A172 (cell line): ENCODE results near the gene SNRK. TPM values are rescaled to one million over a fixed set of nuclear protein-coding genes. Genes with fewer than 3 reads are reported as not detected.
"Not testable (repeated sequence)": the region's sequence is repeated elsewhere in the genome, so short reads cannot be mapped to it uniquely, and the experiment has no call there.

Experiments used
- DNase-seq: peaks from one replicate; pipeline ENCODE4 v3.0.0-alpha.2; 2015; ENCODE audit warnings: low spot score
- total RNA-seq: library from RNA; depleted of rRNA; stranded (reverse); fragments of >200 nt; shearing (Covaris generic); gene quantifications from 2 replicates; pipeline ENCODE4 v1.2.3, GENCODE V29; 2014

SNRK gene
- total RNA-seq, 1 experiment from 2014 or later = 11.6 TPM

DNA sequence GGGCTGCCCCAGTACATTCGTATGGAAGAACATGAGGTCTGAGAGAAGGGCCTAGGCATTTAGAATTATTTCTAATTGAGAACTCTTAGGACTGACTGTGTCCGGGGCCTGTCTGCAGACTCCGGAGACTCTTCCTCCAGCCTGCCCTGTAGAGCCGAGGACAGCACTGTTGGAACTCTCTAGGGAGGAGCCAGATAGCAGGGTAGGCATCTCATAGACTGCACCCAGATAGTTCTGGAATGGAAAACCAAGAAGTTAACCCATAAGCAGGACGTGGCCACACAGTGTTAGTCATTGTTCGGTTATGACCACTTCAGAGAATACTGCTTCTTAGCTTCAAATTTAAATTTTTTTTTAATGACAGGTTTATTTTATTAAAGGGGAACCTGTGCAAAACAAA is 59.5 kb downstream of the SNRK start:
- DNase-seq = peak; percentile 13

DNA sequence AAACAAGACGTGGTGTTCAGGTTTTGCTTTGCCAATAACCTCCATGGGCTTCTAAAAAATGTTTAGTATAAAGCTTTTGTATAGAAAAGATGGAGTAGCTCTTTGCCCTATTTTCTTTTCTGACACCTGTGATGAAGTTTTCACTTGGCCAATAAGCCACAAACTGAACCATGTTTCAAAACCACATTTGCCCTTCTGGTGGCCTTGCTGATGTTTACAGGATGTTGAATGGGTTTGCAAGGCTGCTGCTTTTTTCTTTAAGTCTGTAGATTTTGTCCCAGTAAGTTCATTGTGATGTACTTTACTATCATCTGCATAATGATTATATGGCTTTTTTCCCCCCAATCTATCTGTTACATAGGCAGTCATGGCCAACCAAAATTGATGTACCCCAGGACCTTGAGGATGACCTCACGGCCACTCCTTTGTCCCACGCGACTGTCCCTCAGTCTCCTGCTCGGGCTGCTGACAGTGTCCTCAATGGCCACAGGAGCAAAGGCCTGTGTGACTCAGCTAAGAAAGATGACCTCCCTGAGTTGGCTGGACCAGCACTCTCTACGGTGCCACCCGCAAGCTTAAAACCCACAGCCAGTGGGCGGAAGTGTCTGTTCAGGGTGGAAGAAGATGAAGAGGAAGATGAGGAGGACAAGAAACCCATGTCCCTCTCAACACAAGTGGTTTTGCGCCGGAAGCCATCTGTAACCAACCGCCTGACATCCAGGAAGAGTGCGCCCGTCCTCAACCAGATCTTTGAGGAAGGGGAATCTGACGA is 60.8 kb downstream of the SNRK start:
- DNase-seq = no peak

DNA sequence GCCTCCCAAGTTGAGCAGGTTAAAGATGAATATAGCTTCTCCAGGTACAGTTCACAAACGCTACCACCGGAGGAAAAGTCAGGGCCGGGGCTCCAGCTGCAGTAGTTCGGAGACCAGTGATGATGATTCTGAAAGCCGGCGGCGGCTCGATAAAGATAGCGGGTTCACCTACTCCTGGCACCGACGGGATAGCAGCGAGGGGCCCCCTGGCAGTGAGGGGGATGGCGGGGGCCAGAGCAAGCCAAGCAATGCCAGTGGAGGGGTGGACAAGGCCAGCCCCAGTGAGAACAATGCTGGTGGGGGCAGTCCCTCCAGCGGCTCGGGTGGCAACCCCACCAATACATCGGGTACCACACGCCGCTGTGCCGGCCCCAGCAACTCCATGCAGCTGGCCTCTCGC is 61.4 kb downstream of the SNRK start:
- DNase-seq = no peak

DNA sequence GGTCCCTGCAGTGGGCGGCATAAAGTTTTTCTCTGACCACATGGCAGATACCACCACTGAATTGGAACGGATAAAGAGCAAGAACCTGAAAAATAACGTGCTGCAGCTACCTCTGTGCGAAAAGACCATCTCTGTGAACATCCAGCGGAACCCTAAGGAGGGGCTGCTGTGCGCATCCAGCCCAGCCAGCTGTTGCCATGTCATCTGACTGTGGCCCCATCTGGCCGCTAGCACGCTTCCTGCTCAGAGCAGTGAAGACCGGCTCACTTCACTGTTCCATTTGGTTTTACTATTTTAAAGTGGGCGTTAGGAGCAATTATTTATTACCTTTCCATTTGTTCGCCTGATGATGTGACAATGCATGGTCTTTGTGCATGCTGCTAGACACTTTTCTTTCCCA is 62.0 kb downstream of the SNRK start:
- no peak for DNase-seq

DNA sequence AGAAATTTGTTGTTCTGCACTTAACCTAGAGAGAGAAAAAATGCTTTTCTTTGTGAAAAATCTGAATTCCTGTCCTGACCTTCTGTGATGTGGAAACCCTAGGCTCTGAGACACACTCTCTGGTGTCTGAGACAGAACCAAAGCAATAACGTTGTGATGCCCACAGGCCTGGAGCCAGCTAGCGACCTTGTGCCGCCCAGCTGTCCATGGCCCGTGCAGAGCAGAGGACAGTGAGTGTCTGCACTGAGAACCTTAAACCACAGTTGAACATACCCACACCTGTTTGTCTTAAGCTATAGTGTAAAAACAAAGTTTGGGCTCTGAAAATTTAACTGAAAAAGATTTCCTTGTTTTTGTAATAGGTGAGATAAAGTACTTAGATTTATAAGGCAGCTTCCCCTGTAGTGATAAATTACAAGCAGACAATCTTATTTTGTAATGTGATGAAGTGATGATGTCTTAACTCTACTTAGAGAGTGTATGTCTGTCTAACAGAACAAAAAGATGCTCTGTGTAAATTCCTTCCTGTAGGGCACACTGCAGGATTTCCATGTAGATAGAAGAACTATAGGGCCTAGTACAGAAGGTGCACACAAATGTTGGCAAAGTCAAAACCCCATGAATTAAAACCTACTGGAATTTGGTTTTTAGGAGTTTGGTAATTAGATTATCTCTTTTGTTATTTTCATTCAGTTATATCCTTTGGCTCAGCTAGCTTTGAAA is 62.7 kb downstream of the SNRK start:
- DNase-seq = no peak

DNA sequence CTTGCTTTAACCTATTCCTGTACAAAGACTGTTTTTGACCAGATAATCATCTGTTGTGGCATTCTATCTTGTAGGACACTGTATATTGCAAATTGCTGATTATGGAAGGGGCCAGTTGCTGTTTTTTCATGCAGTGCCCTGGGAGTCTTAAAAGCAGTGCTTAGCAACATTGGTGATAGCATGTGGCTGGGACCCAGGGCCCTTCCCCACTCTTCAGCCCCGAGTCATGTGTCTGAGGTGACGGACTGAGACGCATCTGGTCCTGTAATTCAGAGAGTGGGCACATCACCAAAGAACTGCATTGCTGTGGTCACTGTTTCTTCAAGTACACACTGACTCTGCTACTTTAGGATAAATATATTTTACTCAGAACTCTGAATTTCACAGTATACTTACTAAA is 63.4 kb downstream of the SNRK start:
- DNase-seq = no peak

DNA sequence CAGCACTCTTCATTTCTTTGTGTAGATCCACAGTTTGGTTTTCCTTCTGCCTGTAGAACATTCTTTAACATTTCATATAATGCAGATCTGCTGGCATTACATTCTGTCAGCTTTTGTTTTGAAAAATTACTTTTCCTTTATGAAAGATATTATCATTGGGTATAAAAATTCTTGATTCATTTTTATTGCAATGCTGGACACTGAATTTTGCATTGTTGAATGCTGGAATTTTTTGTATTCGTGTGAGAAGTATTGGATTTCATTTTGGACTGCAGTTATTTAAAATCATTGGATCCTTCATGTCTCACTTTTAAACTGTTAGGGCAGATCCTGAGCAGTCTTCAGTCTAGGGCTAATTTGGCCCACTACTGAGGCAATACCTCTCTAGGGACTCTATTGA is 67.1 kb downstream of the SNRK start:
- no peak for DNase-seq

DNA sequence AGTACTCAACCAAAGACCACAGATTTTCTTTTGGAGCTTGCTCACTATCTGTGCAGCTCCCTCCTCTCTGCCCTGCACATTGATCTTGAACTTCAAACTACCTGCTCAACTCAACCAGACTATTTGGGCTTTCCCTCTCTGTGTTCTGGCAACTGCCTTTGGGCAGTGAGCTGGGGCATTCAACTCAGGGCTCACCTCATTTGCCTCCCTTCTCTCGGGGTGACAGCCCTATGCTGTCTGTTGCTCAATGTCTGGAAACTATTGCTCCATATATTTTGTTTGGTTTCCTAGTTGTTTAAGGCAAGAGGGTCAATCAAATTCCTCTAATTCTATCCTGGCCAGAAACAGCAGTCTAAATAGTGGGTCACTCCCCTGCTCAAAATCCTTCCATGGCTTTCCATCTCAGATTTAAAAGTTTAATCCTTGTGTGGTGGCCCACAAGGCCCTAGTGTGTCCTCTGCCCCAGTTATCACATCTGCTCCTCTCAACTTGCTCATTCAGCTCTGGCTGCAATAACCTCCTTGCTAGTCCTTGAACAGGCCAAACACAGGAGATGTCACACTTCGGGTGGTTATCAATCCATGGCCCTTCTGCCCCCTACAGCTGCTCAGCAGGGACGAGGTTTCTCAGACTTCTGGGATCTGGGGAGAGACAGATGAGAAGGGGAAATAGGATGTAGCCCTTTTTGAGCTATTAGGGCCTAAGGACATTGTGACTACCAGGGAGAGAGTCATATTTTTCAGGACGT is 67.8 kb downstream of the SNRK start:
- DNase-seq = no peak

DNA sequence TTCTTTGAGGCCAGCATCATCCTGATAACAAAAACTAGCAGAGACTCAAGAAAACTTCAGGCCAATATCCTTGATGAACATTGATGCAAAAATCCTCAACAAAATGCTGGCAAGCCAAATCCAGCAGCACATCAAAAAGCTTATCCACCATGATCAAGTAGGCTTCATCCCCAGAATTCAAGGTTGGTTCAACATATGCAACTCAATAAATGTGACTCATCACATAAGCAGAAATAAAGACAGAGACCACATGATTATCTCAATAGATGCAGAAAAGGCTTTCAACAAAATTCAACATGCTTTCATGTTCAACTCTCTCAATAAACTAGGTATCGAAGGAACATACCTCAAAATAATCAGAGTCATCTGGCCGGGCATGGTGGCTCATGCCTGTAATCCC is 69.7 kb downstream of the SNRK start:
- DNase-seq = not testable (repeated sequence)

DNA sequence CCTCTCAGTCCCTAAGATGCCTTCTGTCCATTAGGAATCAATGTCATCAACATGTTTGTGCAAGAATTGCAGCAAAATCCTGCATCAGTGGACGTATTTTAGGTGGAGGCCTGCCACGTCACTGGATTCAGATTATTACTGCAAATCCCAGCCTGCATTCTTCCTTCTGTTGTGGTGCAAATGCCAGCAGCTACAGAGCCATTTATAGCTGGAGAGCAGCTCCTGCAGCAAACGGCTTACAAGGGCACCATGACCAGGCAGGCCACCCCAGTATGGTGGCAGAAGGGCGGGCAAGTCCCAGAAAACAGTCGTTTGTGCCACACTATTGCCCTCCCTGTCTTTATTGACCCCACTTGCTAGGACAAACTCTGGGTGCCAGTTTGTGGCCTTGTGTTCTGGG is 74.7 kb downstream of the SNRK start:
- DNase-seq = no peak

DNA sequence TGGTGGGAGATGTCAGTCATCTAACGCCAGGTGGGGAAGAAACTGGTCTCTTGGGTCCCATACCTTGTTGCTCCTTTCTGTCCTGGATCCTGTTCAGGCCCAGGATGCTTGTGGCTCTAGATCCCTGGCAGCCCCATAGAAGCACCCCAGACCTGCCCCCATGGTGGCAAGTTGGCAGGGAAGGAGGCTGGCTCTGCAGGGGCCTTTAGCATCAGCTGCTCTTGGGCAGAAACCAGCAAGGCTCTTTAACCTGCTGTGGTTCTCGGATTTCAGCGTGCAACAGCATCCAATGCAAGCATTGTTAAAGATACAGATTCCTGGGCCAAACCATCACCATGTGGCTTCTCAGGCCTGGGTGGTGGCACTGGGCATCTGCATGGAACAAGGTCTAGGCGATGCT is 75.8 kb downstream of the SNRK start:
- no peak for DNase-seq

DNA sequence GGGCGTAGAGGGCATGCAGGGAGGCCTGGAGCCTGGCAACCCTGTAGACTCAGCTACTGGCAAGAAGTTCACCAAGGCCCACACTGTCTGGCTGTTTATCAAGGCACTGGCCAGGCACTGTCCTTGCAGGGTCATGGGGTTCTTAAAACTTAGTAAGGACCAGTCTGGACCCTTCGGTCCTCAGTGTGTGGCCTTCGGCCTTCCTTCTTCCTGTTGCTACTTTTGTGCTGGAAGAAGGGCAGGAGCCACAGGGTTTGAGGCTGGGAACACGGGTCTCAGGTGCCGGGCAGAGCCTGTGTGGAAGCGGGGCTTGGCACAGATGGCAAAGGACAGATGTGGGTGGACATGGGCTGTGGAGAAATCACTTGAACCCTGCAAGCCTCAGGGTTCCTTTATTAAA is 76.6 kb downstream of the SNRK start:
- DNase-seq = no peak

DNA sequence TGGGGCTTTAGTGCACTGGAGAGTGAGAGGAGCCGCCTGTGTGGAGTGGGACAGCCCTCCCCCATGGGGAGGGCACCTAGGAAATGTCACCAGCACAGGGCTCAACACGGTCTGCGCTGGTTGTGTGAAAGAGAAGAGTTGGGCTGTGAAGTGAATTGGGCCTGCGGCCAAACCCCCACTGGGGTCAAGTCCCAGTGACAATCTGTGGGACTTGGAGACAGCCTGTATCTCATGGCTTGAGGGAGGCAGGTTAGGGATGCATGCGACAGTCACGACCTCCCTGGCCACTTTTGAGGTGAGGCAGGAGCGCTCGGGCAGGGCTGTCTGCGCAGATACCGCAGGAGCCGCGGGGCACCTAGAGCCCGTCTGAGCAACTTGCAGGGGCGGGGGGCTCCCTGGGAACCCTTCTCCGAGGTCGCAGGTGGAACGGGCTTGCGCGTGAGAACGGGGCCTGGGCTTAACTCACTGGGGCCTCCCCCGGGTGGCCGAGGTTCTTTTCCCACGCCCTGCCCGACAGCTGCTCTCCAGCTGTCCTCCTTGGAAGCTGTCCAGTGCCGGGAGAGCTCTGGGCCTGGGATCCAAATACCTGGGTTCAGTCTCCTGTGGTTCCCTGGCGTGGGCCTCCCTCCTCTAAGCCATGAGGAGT is 77.4 kb downstream of the SNRK start:
- DNase-seq = no peak

DNA sequence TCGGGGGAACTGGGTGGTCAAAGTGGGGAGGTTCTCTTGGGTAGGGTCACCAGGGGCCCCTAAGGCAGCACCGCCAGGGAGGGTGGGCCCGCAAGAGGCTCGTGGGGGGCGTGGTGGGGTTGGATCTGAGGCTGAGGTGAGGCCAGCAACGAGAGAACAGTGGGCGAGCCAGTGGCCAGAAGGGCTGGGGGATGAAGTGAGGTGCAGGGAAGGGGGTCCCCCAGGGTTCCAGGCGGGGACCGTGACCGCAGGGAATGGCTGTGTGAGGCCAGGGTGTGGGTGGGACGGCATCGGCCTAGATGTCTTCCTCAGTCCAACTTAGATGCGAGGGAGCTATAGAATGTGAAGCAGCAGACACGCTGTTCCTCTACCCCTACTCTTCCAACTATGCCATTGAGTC is 78.2 kb downstream of the SNRK start:
- no peak for DNase-seq

DNA sequence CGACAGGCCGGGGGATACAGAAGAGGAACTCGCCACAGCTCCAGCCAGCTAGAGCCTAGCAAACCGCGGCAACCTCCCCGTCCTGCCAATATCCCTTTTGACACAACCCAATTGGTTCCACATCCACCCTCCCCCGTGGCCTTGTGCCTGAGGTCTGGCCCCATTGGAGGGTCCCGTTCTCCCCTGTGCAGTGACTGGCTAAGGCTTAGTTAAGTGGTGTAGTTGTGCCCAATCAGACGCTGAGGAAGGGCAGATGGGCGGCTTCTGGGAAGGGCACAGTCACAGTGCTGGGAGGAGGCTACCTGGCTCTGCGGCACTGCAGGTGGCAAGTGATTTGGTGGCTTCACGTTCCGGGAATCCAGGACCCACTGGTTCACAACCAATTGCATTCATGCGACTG is 78.6 kb downstream of the SNRK start:
- DNase-seq = no peak

DNA sequence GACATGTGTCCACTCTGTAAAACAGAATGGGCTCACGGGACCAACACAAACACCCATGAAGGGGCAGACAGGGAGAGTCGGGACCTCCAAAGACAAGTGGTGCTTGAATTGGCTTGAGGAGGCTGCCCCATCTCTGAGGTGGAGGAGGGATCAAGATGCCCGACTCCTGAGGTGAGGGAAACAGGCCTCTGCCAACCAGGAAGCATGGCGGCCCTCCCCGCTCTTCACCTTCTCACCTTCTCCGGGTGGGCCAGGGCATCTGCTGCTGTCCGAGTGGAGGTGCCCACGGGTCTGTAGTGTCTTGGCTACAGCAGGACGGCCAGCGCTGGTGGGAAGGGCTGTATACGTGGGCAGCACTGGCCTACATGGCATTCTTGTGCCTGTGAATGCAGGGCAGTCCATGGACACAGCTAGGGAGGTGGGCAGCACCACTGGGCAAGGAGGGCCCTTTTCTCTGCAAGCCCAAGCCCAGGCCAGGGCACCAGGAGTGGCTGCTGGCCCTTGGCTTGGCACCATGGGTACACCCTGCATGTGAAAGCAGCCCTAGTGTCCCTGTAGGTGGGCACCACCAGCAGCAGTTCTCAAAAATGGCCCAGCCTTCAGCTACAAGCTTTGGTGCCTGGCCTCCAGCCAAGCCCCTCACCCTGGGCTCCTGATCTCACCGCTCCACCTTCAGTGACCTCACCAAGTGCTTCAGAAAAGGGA is 79.4 kb downstream of the SNRK start:
- DNase-seq = no peak

DNA sequence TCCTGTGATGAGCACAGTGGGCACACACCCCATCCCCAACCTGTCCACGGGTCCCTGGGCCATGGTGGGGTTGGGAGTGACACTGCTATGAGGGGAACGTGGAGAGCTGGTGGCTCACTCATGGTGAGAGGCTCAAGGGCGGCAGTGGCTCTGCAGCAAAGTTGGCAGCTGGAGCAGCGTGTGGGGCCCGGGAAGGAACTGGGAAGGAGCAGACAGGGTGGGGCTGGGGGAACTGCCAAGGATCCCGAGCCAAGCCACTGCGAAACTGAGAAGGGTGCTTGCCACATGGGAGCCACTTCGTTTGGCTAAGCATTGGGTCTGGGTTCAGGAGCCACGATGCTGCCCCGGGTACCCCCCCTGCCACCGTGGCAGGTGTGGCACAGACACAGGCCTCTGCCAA is 80.1 kb downstream of the SNRK start:
- no peak for DNase-seq

DNA sequence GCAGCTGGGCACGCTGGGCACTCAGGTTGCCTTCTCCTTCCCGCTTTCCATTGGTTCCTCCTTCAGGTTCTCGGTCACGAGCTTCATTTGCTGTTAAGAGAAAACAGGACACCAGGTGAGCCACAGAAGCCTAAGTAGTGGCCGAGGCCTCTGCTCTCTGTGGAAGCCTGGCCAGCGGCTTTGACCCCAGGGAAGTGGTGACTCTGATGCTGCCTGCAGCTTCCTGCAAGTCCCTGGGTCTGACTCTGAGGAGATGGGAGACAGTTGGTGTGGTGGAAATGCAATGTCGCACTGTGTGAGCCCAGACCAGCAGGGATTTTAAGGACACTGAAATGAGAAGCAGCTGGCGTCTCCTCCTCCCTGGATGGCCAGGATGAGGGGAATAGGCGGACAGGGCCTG is 80.5 kb downstream of the SNRK start:
- DNase-seq = no peak

DNA sequence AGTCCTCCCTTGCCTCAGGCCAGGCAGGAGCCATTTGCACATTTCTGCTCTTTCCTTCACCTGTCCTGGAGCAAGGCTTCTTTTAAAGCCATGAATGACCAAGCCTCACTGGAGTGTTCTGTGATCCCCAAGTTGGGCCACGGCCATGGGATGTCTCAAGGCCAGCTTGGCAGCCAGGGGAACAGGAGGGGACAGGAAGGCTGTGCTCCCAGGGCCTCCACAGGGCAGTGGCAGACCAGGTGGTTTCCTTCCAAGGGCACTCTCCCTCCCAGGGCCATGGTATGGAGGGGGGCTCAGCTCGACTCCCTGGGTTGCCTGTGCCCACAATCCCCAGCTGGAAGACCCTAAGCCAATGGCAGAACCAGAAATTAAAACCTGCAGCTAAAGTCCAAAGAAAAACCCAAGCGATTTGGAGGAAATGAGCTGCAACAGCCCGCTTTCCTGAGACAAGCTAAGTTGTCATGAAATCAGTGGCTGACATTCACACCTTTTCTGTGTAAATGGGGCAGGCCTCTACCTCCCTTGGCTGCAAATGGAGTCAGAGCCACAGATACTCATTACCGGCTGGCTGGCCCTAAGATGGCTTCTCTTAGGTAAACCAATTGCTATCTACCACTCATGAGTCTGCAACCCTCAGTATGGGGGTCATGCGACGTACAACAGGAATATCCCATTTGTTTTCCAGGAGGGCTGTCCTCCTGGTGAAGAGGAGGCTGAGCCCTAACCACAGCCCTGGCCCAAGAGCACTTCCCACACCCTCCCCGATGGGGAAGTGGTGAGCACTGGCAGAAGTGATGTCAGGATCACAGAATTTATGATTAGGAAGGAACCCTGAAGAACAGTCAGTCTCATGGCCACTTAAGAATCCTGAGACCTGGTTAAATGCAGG is 83.3 kb downstream of the SNRK start:
- DNase-seq = no peak

DNA sequence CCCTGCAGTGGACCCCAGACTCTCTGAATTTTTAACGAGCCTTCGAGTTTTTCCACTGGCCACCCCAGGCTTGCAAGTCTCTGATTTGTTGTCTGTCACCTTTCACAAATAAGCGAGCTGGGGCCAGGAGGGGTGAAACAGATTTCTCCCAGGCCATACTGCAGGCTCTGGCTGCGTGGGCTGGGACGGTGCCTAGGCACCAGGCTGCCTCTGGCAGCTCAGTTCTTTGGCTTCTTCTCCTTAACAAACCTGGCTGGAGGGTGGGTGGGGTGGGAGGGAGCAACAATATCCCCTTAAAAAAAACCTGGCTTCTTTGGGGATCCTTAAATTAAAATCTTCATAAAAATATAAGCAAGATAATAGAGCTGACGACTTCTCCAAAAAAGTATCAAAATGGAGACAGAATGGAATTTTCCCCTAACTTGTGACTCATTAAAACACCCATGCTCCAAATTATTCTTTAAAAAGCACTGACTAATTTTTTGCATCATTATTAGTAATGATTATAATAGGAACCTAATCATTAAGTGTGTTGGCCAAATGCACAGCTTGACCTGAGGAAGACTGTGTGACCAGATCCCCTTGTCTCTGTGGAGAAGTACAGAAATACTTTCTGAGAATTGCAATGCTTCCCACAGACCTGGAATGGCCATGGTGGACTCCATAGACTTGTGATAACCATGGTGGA is 84.1 kb downstream of the SNRK start:
- no peak for DNase-seq
